Fibroblast of pulmonary artery (primary cell): ENCODE measurements around the gene CHAC1.

Experiments used
- DNase-seq: peaks from one replicate; pipeline ENCODE4 v3.0.0-alpha.2; 2010; ENCODE audit warnings: low read depth
- H3K4me3 ChIP-seq: replicated peaks from 2 replicates; pipeline ENCODE4 v1.5.1; 2011; ENCODE audit warnings: low read depth, mild to moderate bottlenecking, control low read depth, low read length, moderate library complexity
- CTCF ChIP-seq: IDR thresholded peaks from 2 replicates; pipeline ENCODE4 v1.5.1; 2011; ENCODE audit warnings: mild to moderate bottlenecking, control low read depth, low read length, inconsistent platforms; ENCODE audit errors: missing control alignments

Gene CHAC1

GRCh38 chr15:40978562-40978961, 25.3 kb downstream of the CHAC1 start:
- no peak overlapping the region for H3K4me3 ChIP-seq
- DNase-seq = no peak
- TF ChIP-seq CTCF = no peak

DNA sequence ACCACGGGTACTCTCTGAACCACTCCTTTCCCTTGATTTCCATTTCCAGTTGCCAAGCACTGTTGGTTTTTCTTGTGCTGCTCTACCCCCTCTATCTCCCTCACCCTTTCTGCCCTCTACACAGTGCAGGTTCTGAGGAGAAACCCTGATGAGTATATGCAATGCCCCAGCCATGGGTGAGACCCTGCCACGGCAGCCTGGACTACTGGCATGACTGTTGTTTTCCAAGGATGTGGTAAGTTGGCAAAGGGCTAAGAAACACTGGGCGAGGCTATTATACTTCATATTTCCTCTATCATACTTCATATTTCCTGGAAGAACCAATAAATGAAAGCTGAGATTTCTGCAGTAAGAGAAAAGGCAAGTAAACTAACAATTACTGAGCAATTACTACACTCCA, 27.9 kb downstream of the CHAC1 start:
- TF ChIP-seq CTCF = no peak
- DNase-seq = no peak
- H3K4me3 ChIP-seq = no peak overlapping the region

DNA sequence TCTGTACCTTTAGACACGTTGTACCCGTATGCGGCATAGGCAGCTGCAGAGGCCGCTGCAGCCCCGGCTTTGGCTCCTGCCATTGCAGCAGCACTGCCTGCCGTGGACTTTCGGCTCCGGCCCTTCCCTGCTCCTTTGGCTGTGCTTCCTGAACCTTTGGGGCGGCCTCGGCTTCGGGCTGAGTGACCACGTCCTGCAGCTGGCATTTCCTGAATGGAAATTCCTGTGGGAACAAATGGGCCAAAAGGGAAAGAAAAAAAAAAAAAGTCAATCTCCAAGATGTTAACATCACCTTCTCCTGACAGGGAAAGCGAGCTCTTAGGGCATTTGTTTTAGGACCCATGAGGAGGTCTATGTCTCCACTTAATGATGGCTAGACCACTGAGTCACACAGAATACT, 29.6 kb downstream of the CHAC1 start:
- TF ChIP-seq CTCF = no peak
- DNase-seq = peak; percentile 84
- no peak overlapping the region for H3K4me3 ChIP-seq

- no peak for TF ChIP-seq CTCF
- DNase-seq = no peak
- no peak overlapping the region for H3K4me3 ChIP-seq
These were observed 31.1 kb downstream of the CHAC1 start for GRCh38 chr15:40984406-40984805.

DNA sequence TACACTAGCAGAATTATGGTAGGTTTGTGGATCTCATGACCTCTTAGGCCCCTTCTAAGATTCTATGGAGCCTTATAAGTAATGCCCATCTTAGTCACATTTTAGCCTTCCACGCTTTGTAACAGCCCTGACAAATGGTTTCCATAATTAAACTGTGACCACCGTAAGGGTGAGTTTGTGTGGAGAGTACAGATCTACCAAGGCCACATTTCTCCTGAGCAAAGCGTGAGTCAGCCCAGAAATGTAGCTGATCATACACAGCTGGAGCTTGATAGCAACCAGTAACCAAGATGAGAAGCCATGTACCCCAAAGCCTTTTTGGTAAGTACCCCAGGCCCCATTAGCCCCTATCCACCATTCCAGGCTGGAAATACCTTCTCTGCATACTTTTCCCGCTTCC, 31.7 kb downstream of the CHAC1 start:
- TF ChIP-seq CTCF = no peak
- peak; percentile 54 for DNase-seq

DNA sequence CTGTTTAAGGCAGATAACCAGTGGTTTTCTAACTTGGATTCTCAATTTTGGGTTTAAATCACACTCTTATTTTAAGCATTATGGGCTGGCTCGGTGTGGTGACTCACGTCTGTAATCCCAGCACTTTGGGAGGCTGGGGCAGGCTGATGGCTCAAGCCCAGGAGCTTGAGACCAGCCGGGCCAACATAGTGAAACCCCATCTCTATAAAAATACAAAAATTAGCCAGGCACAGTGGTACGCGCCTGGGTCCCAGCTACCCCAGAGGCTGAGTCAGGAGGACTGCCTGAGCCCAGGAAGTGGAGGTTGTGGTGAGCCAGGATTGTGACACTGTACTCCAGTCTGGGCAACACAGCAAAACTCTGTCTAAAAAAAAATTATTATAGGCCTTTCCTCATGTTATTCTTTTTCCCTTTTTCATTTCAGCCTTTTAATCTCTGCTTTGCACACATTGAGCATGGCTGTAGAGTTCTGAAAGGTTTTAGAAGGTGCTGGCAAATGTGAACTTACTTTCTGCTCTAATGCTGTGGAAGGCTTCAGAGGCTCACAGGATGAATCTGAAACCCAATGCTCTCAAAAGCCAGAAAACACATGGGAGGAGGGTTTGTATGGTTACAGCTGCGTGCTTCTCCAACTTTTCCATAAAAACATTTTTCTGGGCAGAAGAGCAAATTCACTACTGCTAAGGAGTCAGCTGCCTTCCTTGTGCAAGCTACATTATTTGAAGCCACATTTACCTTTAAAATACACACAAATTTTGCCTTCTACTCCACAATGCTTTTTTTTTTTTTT, 32.5 kb downstream of the CHAC1 start:
- H3K4me3 ChIP-seq = no peak overlapping the region
- peak; percentile 15 for DNase-seq
- no peak for TF ChIP-seq CTCF

More for the DNA sequence above, 31.7 kb downstream of the CHAC1 start:
- no peak overlapping the region for H3K4me3 ChIP-seq

- DNase-seq = no peak
- TF ChIP-seq CTCF = no peak
- no peak overlapping the region for H3K4me3 ChIP-seq
These were observed 33.5 kb downstream of the CHAC1 start for GRCh38 chr15:40986820-40987219.
